Measurements from ENCODE around the gene B3GAT1.
A peak's percentile ranks its signal among the peaks of the same experiment; 100 is the strongest.

Gene B3GAT1

DNA sequence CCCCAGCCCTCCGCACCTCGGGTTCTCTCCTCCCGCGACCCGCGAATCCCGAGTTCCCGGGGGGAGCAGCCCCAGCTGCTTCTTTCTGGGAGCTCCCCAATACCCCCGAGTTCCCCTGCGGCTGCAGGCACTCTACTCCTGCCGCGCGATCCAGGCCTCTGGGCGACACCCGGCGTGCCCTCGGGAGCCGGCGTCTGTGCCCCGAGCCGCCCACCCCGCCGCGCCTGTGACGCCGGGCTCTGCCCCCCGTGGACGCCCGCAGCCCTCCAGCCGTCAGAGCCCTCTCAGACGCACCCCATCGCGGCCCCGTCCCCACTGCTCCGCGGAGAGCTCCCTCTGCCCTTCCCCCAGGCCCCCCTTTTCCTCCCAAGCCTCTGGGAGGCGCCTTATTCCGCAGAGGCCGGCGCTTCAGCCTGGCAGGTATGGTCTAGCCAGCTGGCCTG, 79.8 kb downstream of the B3GAT1 start:
- peak; percentile 9 for DNase-seq

- peak; percentile 79 for DNase-seq
Measured at GRCh38 chr11:134331354-134332188, 80.5 kb downstream of the B3GAT1 start, which contains the start of gene GLB1L2. GLB1L2 (plus strand) TSS chr11:134331988; CDS start chr11:134332062, 74 bp downstream.

GRCh38 chr11:134330611-134331353, 81.3 kb downstream of the B3GAT1 start:
- no peak for DNase-seq
